Muscle of leg (tissue), 16 donors: ENCODE results near the gene USP25. TPM values are rescaled to one million over a fixed set of nuclear protein-coding genes. Genes with fewer than 3 reads are reported as not detected.

Experiments used
- DNase-seq: peaks from one replicate; pipeline ENCODE4 v3.0.0; 2013
- H3K27ac ChIP-seq: one replicate; pipeline ENCODE4 v1.5.1; 2013; ENCODE audit warnings: mild to moderate bottlenecking, low read length, control low read depth
- H3K27me3 ChIP-seq: one replicate; pipeline ENCODE4 v1.6.1; 2013; ENCODE audit warnings: low read length; ENCODE audit not compliant: control insufficient read depth, insufficient read depth
- H3K36me3 ChIP-seq: one replicate; pipeline ENCODE4 v1.6.1; 2013; ENCODE audit warnings: low read length; ENCODE audit not compliant: control insufficient read depth, insufficient read depth
- H3K4me1 ChIP-seq: one replicate; pipeline ENCODE4 v1.6.1; 2013; ENCODE audit warnings: low read length; ENCODE audit not compliant: control insufficient read depth, insufficient read depth
- H3K4me3 ChIP-seq: one replicate; pipeline ENCODE4 v1.5.1; 2013; ENCODE audit warnings: low read length, control low read depth
- H3K9me3 ChIP-seq: replicated peaks from 2 replicates; pipeline ENCODE4 v1.6.1; 2013; ENCODE audit warnings: low read depth, low read length; ENCODE audit not compliant: control insufficient read depth
- WGBS: methylation state at CpG from one replicate; pipeline ENCODE4 v1.1.5; 2013; ENCODE audit warnings: missing lambda C conversion rate; ENCODE audit not compliant: insufficient coverage; 5-methylcytosine and 5-hydroxymethylcytosine counted together
- long read RNA-seq, 11 donors: transcript quantifications; one replicate each; lab custom pipeline, GENCODE V29; 2026
- polyA plus RNA-seq, 8 donors: library from polyadenylated mRNA; unstranded; fragments of 120-200 nt; gene quantifications; one replicate each; pipeline versions ENCODE4 v1.2.1 to v1.2.3, GENCODE V29; 2013; ENCODE audit warnings: inconsistent platforms in 1 of 8, low replicate concordance in 1 of 8; ENCODE audit not compliant: insufficient read length in 8 of 8, insufficient read depth in 1 of 8
- total RNA-seq: library from RNA; stranded (reverse); fragments of 120-200 nt; gene quantifications from one replicate; pipeline ENCODE4 v1.2.4, GENCODE V29; 2013

The USP25 gene
- 47.3 TPM for total RNA-seq
- 10 to 100 TPM; 25.6 to 44.8 (median 34.4) TPM for polyA plus RNA-seq
- long read RNA-seq, donor 1, partial matches to known transcripts, result 0 of 2 reads
- long read RNA-seq, donor 1, other reads (novel, unspliced or antisense), result 0 of 2 reads
- long read RNA-seq, donor 2, result 0 reads
- long read RNA-seq, donor 3, full-length matches to known transcripts, result 4 of 4 reads
- long read RNA-seq, donor 3, partial matches to known transcripts, result 0 of 4 reads
- long read RNA-seq, donor 3, other reads (novel, unspliced or antisense), result 0 of 4 reads
- long read RNA-seq, donor 4, partial matches to known transcripts, result 0 of 1 reads
- long read RNA-seq, donor 4, other reads (novel, unspliced or antisense), result 0 of 1 reads
- long read RNA-seq, donor 5, partial matches to known transcripts, result 30 of 35 reads
- long read RNA-seq, donor 5, other reads (novel, unspliced or antisense), result 0 of 35 reads
- long read RNA-seq, donor 6, partial matches to known transcripts, result 0 of 1 reads
- long read RNA-seq, donor 6, other reads (novel, unspliced or antisense), result 0 of 1 reads
- long read RNA-seq, donor 7, full-length matches to known transcripts, result 5 of 16 reads
- long read RNA-seq, donor 7, partial matches to known transcripts, result 11 of 16 reads
- long read RNA-seq, donor 7, other reads (novel, unspliced or antisense), result 0 of 16 reads
- long read RNA-seq, donor 8, partial matches to known transcripts, result 0 of 3 reads
- long read RNA-seq, donor 8, other reads (novel, unspliced or antisense), result 0 of 3 reads
- long read RNA-seq, donor 9, partial matches to known transcripts, result 5 of 7 reads
- long read RNA-seq, donor 9, other reads (novel, unspliced or antisense), result 0 of 7 reads
- long read RNA-seq, donor 10, partial matches to known transcripts, result 11 of 15 reads
- long read RNA-seq, donor 10, other reads (novel, unspliced or antisense), result 0 of 15 reads
- long read RNA-seq, donor 11, partial matches to known transcripts, result 5 of 6 reads
- long read RNA-seq, donor 11, other reads (novel, unspliced or antisense), result 0 of 6 reads

GRCh38 chr21:15729674-15730483, at the start of gene USP25:
Gene USP25, plus strand, starts transcription at chr21:15729982. Its CDS starts 412 bp downstream, at chr21:15730394.
- WGBS, result under 1% methylated on average over 91 of the region's 123 CpGs
- Histone ChIP-seq H3K4me1 (peaks cover 5% of the 10 kb centered on the region), H3K36me3 (no peaks in the 10 kb centered on the region), H3K4me3 (peak within 1 kb of the TSS; percentile 82), H3K9me3 (no peaks in the 10 kb centered on the region), H3K27me3 (no peaks in the 10 kb centered on the region), H3K27ac (peak within 1 kb of the TSS; percentile 81)
- DNase-seq, result peak; percentile 91

- WGBS, result 75% methylated on average over 4 of the region's 6 CpGs
- Histone ChIP-seq H3K4me1 (no peaks in the 10 kb centered on the region), H3K9me3 (no peaks in the 10 kb centered on the region), H3K36me3 (no peaks in the 10 kb centered on the region), H3K4me3 (no peak overlapping the region), H3K27me3 (no peaks in the 10 kb centered on the region), H3K27ac (no peak overlapping the region)
- DNase-seq, result peak; percentile 25
Measured at GRCh38 chr21:15682186-15682895, 47.4 kb upstream of the USP25 start.

- no peak overlapping the region for H3K27ac ChIP-seq
- no peak overlapping the region for H3K4me3 ChIP-seq
- no peaks in the 10 kb centered on the region for H3K36me3 ChIP-seq
- DNase-seq, result no peak
- no peaks in the 10 kb centered on the region for H3K4me1 ChIP-seq
- no peaks in the 10 kb centered on the region for H3K9me3 ChIP-seq
- H3K27me3 ChIP-seq, result no peaks in the 10 kb centered on the region
- no CpG with 5 or more reads among the region's 2 CpGs for WGBS
Measured at GRCh38 chr21:15682977-15683376, 46.8 kb upstream of the USP25 start.

GRCh38 chr21:15686506-15686905, 43.3 kb upstream of the USP25 start:
- peak; percentile 22 for DNase-seq
- no peaks in the 10 kb centered on the region for H3K4me1 ChIP-seq
- WGBS, result no CpG with 5 or more reads among the region's 1 CpG

GRCh38 chr21:15687208-15687607, 42.6 kb upstream of the USP25 start:
- H3K4me1 ChIP-seq, result no peaks in the 10 kb centered on the region
- H3K9me3 ChIP-seq, result no peaks in the 10 kb centered on the region
- WGBS, result no CpG with 5 or more reads among the region's 3 CpGs
- DNase-seq, result no peak
- no peak overlapping the region for H3K4me3 ChIP-seq
- H3K36me3 ChIP-seq, result no peaks in the 10 kb centered on the region
- H3K27me3 ChIP-seq, result no peaks in the 10 kb centered on the region
- H3K27ac ChIP-seq, result no peak overlapping the region

More at GRCh38 chr21:15686506-15686905, 43.3 kb upstream of the USP25 start:
- no peak overlapping the region for H3K4me3 ChIP-seq
- no peak overlapping the region for H3K27ac ChIP-seq
- no peaks in the 10 kb centered on the region for H3K27me3 ChIP-seq
- no peaks in the 10 kb centered on the region for H3K36me3 ChIP-seq
- H3K9me3 ChIP-seq, result no peaks in the 10 kb centered on the region

- DNase-seq, result no peak
- H3K27ac ChIP-seq, result no peak overlapping the region
- H3K4me3 ChIP-seq, result no peak overlapping the region
- no peaks in the 10 kb centered on the region for H3K36me3 ChIP-seq
- WGBS, result 100% methylated on average over 1 of the region's 3 CpGs
- H3K27me3 ChIP-seq, result no peaks in the 10 kb centered on the region
- H3K9me3 ChIP-seq, result no peaks in the 10 kb centered on the region
- H3K4me1 ChIP-seq, result no peaks in the 10 kb centered on the region
Measured at GRCh38 chr21:15688016-15688415, 41.8 kb upstream of the USP25 start.

GRCh38 chr21:15688809-15689208, 41.0 kb upstream of the USP25 start:
- Histone ChIP-seq H3K36me3 (no peaks in the 10 kb centered on the region), H3K4me1 (no peaks in the 10 kb centered on the region), H3K27me3 (no peaks in the 10 kb centered on the region), H3K4me3 (no peak overlapping the region), H3K9me3 (no peaks in the 10 kb centered on the region), H3K27ac (no peak overlapping the region)
- no CpG with 5 or more reads among the region's 2 CpGs for WGBS
- DNase-seq, result peak; percentile 6

- H3K36me3 ChIP-seq, result no peaks in the 10 kb centered on the region
- no peak overlapping the region for H3K27ac ChIP-seq
- no peaks in the 10 kb centered on the region for H3K27me3 ChIP-seq
- 80% methylated on average over 1 of the region's 2 CpGs for WGBS
- no peaks in the 10 kb centered on the region for H3K9me3 ChIP-seq
- H3K4me3 ChIP-seq, result no peak overlapping the region
- no peaks in the 10 kb centered on the region for H3K4me1 ChIP-seq
- no peak for DNase-seq
Measured at GRCh38 chr21:15692711-15693110, 37.1 kb upstream of the USP25 start.

GRCh38 chr21:15695241-15695640, 34.5 kb upstream of the USP25 start:
- no peaks in the 10 kb centered on the region for H3K27me3 ChIP-seq
- no CpG with 5 or more reads among the region's 1 CpG for WGBS

More at GRCh38 chr21:15695241-15695640, 34.5 kb upstream of the USP25 start:
- no peak for DNase-seq
- Histone ChIP-seq H3K27ac (no peak overlapping the region), H3K9me3 (no peaks in the 10 kb centered on the region), H3K36me3 (no peaks in the 10 kb centered on the region), H3K4me1 (no peaks in the 10 kb centered on the region), H3K4me3 (no peak overlapping the region)
